PFSK-1 (cell line): ENCODE results near the gene CCDC69.

Source experiments
- FOXP2 ChIP-seq: optimal IDR thresholded peaks from 2 replicates; pipeline ENCODE3; 2011; ENCODE audit warnings: borderline replicate concordance, control low read depth, inconsistent platforms; ENCODE audit not compliant: insufficient read depth; ENCODE audit errors: extremely low read length, extremely low read depth
- POLR2AphosphoS5 ChIP-seq: IDR thresholded peaks from 2 replicates; pipeline ENCODE4 v1.6.1; 2012; ENCODE audit warnings: low read depth, mild to moderate bottlenecking, control low read depth, low read length, moderate library complexity
- SIN3A ChIP-seq: IDR thresholded peaks from 2 replicates; pipeline ENCODE4 v1.6.1; 2012; ENCODE audit warnings: mild to moderate bottlenecking, low read length, moderate library complexity, borderline replicate concordance; ENCODE audit not compliant: insufficient read depth
- TAF1 ChIP-seq: IDR thresholded peaks from 2 replicates; pipeline ENCODE4 v1.6.1; 2012; ENCODE audit warnings: low read length, control low read depth, borderline replicate concordance; ENCODE audit not compliant: insufficient read depth
- TF ChIP-seq, protein P1 (sequence below), 2 experiments: IDR thresholded peaks; 2 replicates each; pipeline versions ENCODE4 v1.6.1 to v1.8.0; 2011 to 2012; ENCODE audit warnings: low read depth in 2 of 2, low read length in 2 of 2, control low read depth in 1 of 2, inconsistent platforms in 1 of 2, mild to moderate bottlenecking in 1 of 2, moderate library complexity in 1 of 2; ENCODE audit not compliant: insufficient read depth in 1 of 2

The CCDC69 gene

DNA sequence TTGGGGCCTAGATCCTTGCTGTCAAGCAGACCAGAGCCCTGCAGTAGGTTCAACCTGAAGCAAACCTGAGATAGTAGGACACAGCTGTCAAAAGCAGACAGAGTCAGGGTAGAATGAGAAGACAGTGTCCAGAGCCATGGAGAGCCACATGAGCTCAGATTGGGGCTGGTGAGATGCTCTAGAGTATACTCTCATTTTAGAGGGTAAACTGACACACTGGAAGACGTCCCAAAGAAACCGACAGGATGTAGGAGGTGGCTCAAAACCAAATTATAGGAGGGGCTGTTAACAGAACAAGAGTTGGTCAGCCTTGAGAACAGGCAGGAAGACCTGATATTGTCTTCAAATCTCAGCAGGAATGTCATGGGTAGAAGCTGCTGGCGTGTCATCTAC lies 11.5 kb downstream of the CCDC69 start:
- TF ChIP-seq POLR2AphosphoS5 (no peak), FOXP2 (no peak), TAF1 (no peak), SIN3A (no peak)
- TF ChIP-seq, protein P1, sequence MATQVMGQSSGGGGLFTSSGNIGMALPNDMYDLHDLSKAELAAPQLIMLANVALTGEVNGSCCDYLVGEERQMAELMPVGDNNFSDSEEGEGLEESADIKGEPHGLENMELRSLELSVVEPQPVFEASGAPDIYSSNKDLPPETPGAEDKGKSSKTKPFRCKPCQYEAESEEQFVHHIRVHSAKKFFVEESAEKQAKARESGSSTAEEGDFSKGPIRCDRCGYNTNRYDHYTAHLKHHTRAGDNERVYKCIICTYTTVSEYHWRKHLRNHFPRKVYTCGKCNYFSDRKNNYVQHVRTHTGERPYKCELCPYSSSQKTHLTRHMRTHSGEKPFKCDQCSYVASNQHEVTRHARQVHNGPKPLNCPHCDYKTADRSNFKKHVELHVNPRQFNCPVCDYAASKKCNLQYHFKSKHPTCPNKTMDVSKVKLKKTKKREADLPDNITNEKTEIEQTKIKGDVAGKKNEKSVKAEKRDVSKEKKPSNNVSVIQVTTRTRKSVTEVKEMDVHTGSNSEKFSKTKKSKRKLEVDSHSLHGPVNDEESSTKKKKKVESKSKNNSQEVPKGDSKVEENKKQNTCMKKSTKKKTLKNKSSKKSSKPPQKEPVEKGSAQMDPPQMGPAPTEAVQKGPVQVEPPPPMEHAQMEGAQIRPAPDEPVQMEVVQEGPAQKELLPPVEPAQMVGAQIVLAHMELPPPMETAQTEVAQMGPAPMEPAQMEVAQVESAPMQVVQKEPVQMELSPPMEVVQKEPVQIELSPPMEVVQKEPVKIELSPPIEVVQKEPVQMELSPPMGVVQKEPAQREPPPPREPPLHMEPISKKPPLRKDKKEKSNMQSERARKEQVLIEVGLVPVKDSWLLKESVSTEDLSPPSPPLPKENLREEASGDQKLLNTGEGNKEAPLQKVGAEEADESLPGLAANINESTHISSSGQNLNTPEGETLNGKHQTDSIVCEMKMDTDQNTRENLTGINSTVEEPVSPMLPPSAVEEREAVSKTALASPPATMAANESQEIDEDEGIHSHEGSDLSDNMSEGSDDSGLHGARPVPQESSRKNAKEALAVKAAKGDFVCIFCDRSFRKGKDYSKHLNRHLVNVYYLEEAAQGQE (IDR thresholded peaks at IDR 0.05; ENCODE audit: insufficient read depth in 1 of 2, low read depth in 2 of 2, low read length in 2 of 2) = no peak

DNA sequence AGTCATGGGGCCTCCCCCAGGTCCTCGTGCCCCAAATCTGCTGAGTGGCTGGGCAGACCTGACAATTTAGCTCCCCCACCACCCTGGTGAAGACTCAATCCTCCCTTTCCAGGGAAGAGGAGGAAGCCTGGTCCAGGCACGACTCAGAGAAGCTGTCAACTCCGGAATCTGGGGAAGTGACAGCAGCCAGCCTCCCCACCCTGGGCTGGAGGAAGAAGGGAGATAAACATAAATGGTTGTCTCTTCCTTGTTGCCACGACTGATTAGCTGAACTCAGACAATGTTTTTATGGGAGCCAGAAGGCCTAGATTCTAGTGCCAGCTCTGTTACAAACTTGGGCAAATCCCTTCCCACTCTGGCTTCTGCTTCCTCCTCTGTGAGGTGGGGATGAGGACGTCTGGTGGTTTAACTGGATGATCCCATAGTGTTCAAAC lies 15.4 kb downstream of the CCDC69 start:
- TF ChIP-seq FOXP2 (no peak), SIN3A (no peak), POLR2AphosphoS5 (no peak), TAF1 (no peak)
- TF ChIP-seq, protein P1 (IDR thresholded peaks at IDR 0.05; ENCODE audit: insufficient read depth in 1 of 2, low read depth in 2 of 2, low read length in 2 of 2) = no peak

- no peak for TF ChIP-seq SIN3A
- TF ChIP-seq TAF1 = no peak
- TF ChIP-seq, protein P1 (IDR thresholded peaks at IDR 0.05; ENCODE audit: insufficient read depth in 1 of 2, low read depth in 2 of 2, low read length in 2 of 2) = no peak
Observed at GRCh38 chr5:151205411-151205810, 18.5 kb downstream of the CCDC69 start.

GRCh38 chr5:151204051-151204450 lies 19.8 kb downstream of the CCDC69 start:
- TF ChIP-seq POLR2AphosphoS5 (no peak), SIN3A (no peak), TAF1 (no peak)

DNA sequence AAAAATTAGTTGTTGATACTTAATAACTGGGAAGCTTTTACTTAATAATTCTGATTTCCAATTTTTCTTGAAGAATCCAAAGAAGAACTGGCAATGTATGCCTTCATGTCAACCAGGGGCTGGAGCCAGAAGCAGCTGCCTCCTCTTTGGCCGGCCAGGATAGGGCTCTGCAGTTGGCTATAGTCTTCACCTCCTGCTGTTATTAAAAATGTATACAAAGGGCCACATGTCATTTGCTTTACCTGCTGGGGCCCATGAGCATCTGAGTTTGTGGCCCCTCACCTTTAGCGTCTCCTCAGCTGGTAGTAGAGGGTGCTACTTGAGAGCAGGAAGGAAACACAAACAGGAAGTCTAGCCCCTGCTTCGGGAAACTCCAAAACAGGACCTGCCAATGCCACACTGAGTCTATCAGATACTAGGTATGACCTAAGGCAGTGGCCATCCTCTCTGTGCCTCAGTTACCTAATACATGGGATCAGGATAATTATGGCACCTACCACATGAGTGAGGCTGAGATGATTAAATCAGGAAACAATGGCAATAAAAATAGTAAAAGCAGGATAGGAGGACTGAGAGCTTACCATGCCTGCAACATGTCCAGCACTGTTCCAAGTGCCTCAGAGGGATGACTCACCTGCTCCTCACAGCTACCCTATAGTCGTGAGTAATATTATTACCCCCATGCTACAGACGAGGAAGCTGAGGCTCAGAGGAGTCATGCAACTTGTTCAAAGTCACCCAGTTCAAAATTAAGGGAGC lies 21.3 kb downstream of the CCDC69 start:
- no peak for TF ChIP-seq POLR2AphosphoS5
- TF ChIP-seq, protein P1 (IDR thresholded peaks at IDR 0.05; ENCODE audit: insufficient read depth in 1 of 2, low read depth in 2 of 2, low read length in 2 of 2) = no peak
- TF ChIP-seq TAF1 = no peak
- no peak for TF ChIP-seq SIN3A
- TF ChIP-seq FOXP2 = no peak
